Keratinocyte (primary cell): Measurements from ENCODE around the gene ARHGAP15. TPM values are rescaled to one million over a fixed set of nuclear protein-coding genes. Genes with fewer than 3 reads are reported as not detected.

Source experiments
- DNase-seq: peaks from one replicate; pipeline ENCODE4 v3.0.0-alpha.2; 2011; ENCODE audit warnings: low read depth, missing footprints, low spot score
- FAIRE-seq: peaks from 2 replicates; lab custom pipeline; 2011; peaks lifted over from hg19 to GRCh38; lab: Jason Lieb, UNC
- H2AFZ ChIP-seq: 2 replicates; pipeline ENCODE4 v1.6.0; 2012; ENCODE audit warnings: low read length, control low read depth, inconsistent platforms; ENCODE audit not compliant: control insufficient read depth
- H3K27ac ChIP-seq: 2 replicates; pipeline ENCODE4 v1.5.1; 2011; ENCODE audit warnings: low read length; ENCODE audit not compliant: control insufficient read depth, insufficient read depth
- H3K27me3 ChIP-seq: 3 replicates; pipeline ENCODE4 v1.6.0; 2011; ENCODE audit warnings: low read length; ENCODE audit not compliant: control insufficient read depth, insufficient read depth; ENCODE audit errors: extremely low read depth
- H3K36me3 ChIP-seq, 2 experiments: 2 replicates in 1 of 2; 3 replicates in 1 of 2; pipeline ENCODE4 v1.5.1; 2011; ENCODE audit warnings: low read length in 2 of 2, mild to moderate bottlenecking in 1 of 2; ENCODE audit not compliant: control insufficient read depth in 2 of 2, insufficient read depth in 2 of 2; ENCODE audit errors: extremely low read depth in 1 of 2
- H3K4me1 ChIP-seq: 3 replicates; pipeline ENCODE4 v1.5.1; 2011; ENCODE audit warnings: low read length; ENCODE audit not compliant: control insufficient read depth, insufficient read depth; ENCODE audit errors: extremely low read depth
- H3K4me2 ChIP-seq: 3 replicates; pipeline ENCODE4 v1.6.0; 2011; ENCODE audit warnings: low read depth, low read length; ENCODE audit not compliant: control insufficient read depth, insufficient read depth; ENCODE audit errors: extremely low read depth
- H3K4me3 ChIP-seq, 3 experiments: fragments of 200-600 bp in 1 of 3; sonication (generic) in 1 of 3; 2 replicates in 2 of 3; 3 replicates in 1 of 3; pipeline ENCODE4 v1.5.1; 2011 to 2016; ENCODE audit warnings: low read length in 3 of 3, mild to moderate bottlenecking in 3 of 3, control low read depth in 2 of 3, inconsistent platforms in 1 of 3, low read depth in 1 of 3, mixed read lengths in 1 of 3, mixed run types in 1 of 3, moderate library complexity in 1 of 3; ENCODE audit not compliant: control insufficient read depth in 2 of 3, insufficient read depth in 2 of 3; ENCODE audit errors: extremely low read depth in 1 of 3
- H3K79me2 ChIP-seq: 2 replicates; pipeline ENCODE4 v1.6.0; 2012; ENCODE audit warnings: low read length; ENCODE audit not compliant: control insufficient read depth, insufficient read depth
- H3K9ac ChIP-seq: 3 replicates; pipeline ENCODE4 v1.6.0; 2011; ENCODE audit warnings: low read length; ENCODE audit not compliant: control insufficient read depth, insufficient read depth; ENCODE audit errors: extremely low read depth
- H3K9me1 ChIP-seq: 3 replicates; pipeline ENCODE4 v1.6.0; 2011; ENCODE audit warnings: low read length; ENCODE audit not compliant: control insufficient read depth, insufficient read depth; ENCODE audit errors: extremely low read depth
- H3K9me3 ChIP-seq: 2 replicates; pipeline ENCODE4 v1.5.1; 2012; ENCODE audit warnings: low read depth, low read length; ENCODE audit not compliant: control insufficient read depth
- H4K20me1 ChIP-seq: 3 replicates; pipeline ENCODE4 v1.6.0; 2011; ENCODE audit warnings: low read length; ENCODE audit not compliant: control insufficient read depth, insufficient read depth; ENCODE audit errors: extremely low read depth
- CTCF ChIP-seq, 3 experiments: IDR thresholded peaks in 1 of 3; conservative IDR thresholded peaks in 1 of 3; optimal IDR thresholded peaks in 1 of 3; 2 replicates in 2 of 3; 3 replicates in 1 of 3; pipeline versions ENCODE3 to v1.5.1; 2011; ENCODE audit warnings: low read length in 3 of 3, mild to moderate bottlenecking in 3 of 3, moderate library complexity in 2 of 3, control low read depth in 1 of 3, inconsistent platforms in 1 of 3; ENCODE audit not compliant: insufficient read depth in 2 of 3; ENCODE audit errors: extremely low read depth in 1 of 3
- EZH2 ChIP-seq: IDR thresholded peaks from one replicate; pipeline ENCODE4 v1.6.1; 2012; ENCODE audit warnings: inconsistent platforms, mild to moderate bottlenecking, low read length, moderate library complexity
- dilution Hi-C: fragments of 300-500 bp; cut with MboI; formaldehyde crosslinking; loops from one replicate; pipeline ENCODE4 v1.7.0; 2020; ENCODE audit warnings: low sequenced_read_pairs; ENCODE audit not compliant: extremely low pct_ligation_motif_present
- polyA plus RNA-seq, 5 experiments: library from polyadenylated mRNA; depleted of rRNA in 3 of 5; stranded (reverse) in 3 of 5; stranded (forward) in 1 of 5; unstranded in 1 of 5; fragments of >200 nt; gene quantifications; 1 replicate in 1 of 5; 2 replicates in 3 of 5; 3 replicates in 1 of 5; pipeline versions ENCODE4 v1.2.1 to v1.2.3, GENCODE V29; 2011 to 2012; ENCODE audit warnings: missing spikeins in 2 of 5, low read depth in 1 of 5, low replicate concordance in 1 of 5

The ARHGAP15 gene
- polyA plus RNA-seq, 1 donor (not counting 4 experiments of a cell fraction or from before 2014, with no cell fraction given), result not detected

GRCh38 chr2:143600116-143600515 lies 470.9 kb downstream of the ARHGAP15 start:
- H3K9me3 ChIP-seq, result no peaks in the 10 kb centered on the region
- H3K79me2 ChIP-seq, result no peaks in the 10 kb centered on the region
- no peak overlapping the region for H2AFZ ChIP-seq
- no peaks in the 10 kb centered on the region for H3K27me3 ChIP-seq
- H3K4me3 ChIP-seq, result no peak overlapping the region
- DNase-seq (no peak), FAIRE-seq (no peak)
- H3K9me1 ChIP-seq, result no peaks in the 10 kb centered on the region
- no peak overlapping the region for H3K27ac ChIP-seq
- no peaks in the 10 kb centered on the region for H4K20me1 ChIP-seq
- H3K36me3 ChIP-seq, result no peaks in the 10 kb centered on the region
- no peak overlapping the region for H3K4me2 ChIP-seq
- dilution Hi-C loops, result no loop called here
- TF ChIP-seq CTCF (optimal IDR thresholded peaks at IDR 0.05 in 1 of 3, IDR thresholded peaks at IDR 0.05 in 1 of 3, conservative IDR thresholded peaks at IDR 0.05 in 1 of 3; ENCODE audit: extremely low read depth in 1 of 3, insufficient read depth in 2 of 3, low read length in 3 of 3), result no peak
- no peak for TF ChIP-seq EZH2
- H3K9ac ChIP-seq, result no peak overlapping the region
- H3K4me1 ChIP-seq, result no peaks in the 10 kb centered on the region

GRCh38 chr2:143601828-143602227 lies 472.6 kb downstream of the ARHGAP15 start:
- no peak overlapping the region for H3K27ac ChIP-seq
- no peaks in the 10 kb centered on the region for H3K79me2 ChIP-seq
- TF ChIP-seq EZH2, result no peak
- no peak for TF ChIP-seq CTCF (optimal IDR thresholded peaks at IDR 0.05 in 1 of 3, IDR thresholded peaks at IDR 0.05 in 1 of 3, conservative IDR thresholded peaks at IDR 0.05 in 1 of 3; ENCODE audit: extremely low read depth in 1 of 3, insufficient read depth in 2 of 3, low read length in 3 of 3)

More at GRCh38 chr2:143601828-143602227, 472.6 kb downstream of the ARHGAP15 start:
- Histone ChIP-seq H3K9ac (no peak overlapping the region), H3K36me3 (no peaks in the 10 kb centered on the region), H3K9me3 (no peaks in the 10 kb centered on the region), H3K9me1 (no peaks in the 10 kb centered on the region), H4K20me1 (no peaks in the 10 kb centered on the region), H3K4me1 (no peaks in the 10 kb centered on the region), H2AFZ (no peak overlapping the region), H3K4me3 (no peak overlapping the region), H3K4me2 (no peak overlapping the region), H3K27me3 (no peaks in the 10 kb centered on the region)
- FAIRE-seq (no peak), DNase-seq (no peak)
- dilution Hi-C loops, result no loop called here
